Lung (tissue), 16 donors: Measurements from ENCODE around the gene KLK3. TPM values are rescaled to one million over a fixed set of nuclear protein-coding genes. Genes with fewer than 3 reads are reported as not detected.
"Not testable (repeated sequence)": the region's sequence is repeated elsewhere in the genome, so short reads cannot be mapped to it uniquely, and the experiment has no call there.

Source experiments
- ATAC-seq: fragments of 200-7000 bp; cut with Tn5 transposase; one replicate; pipeline ENCODE4 v1.9.1; 2020; ENCODE audit warnings: moderate number of reproducible peaks; ENCODE audit not compliant: insufficient read depth, low FRiP score
- DNase-seq, 3 donors: peaks; one replicate each; pipeline ENCODE4 v3.0.0-alpha.2; 2013 to 2017
- H3K27ac ChIP-seq, 2 donors: one replicate each; pipeline ENCODE4 v1.5.1; 2013; ENCODE audit warnings: mild to moderate bottlenecking in 2 of 2, moderate library complexity in 2 of 2, control low read depth in 1 of 2, inconsistent platforms in 1 of 2, low read depth in 1 of 2, low read length in 1 of 2
- H3K27me3 ChIP-seq, 3 donors: one replicate each; pipeline ENCODE4 v1.5.1; 2013; ENCODE audit warnings: low read length in 2 of 3; ENCODE audit not compliant: control insufficient read depth in 3 of 3, insufficient read depth in 3 of 3
- H3K36me3 ChIP-seq, 4 donors: one replicate each; pipeline ENCODE4 v1.5.1; 2013; ENCODE audit warnings: low read length in 4 of 4, mild to moderate bottlenecking in 1 of 4, moderate library complexity in 1 of 4; ENCODE audit not compliant: control insufficient read depth in 4 of 4, insufficient read depth in 4 of 4
- H3K4me1 ChIP-seq, 5 donors: one replicate each; pipeline ENCODE4 v1.5.1; 2013; ENCODE audit warnings: low read length in 5 of 5, mild to moderate bottlenecking in 2 of 5, moderate library complexity in 1 of 5; ENCODE audit not compliant: control insufficient read depth in 5 of 5, insufficient read depth in 5 of 5
- H3K4me3 ChIP-seq: one replicate; pipeline ENCODE4 v1.5.1; 2013; ENCODE audit warnings: mild to moderate bottlenecking, control low read depth, moderate library complexity
- H3K9ac ChIP-seq, 2 donors: one replicate each; pipeline ENCODE4 v1.5.1; 2013; ENCODE audit warnings: low read length in 2 of 2, control low read depth in 1 of 2; ENCODE audit not compliant: insufficient read depth in 1 of 2
- H3K9me3 ChIP-seq, 4 donors: one replicate each; pipeline ENCODE4 v1.5.1; 2013; ENCODE audit warnings: low read length in 3 of 4, mild to moderate bottlenecking in 1 of 4, moderate library complexity in 1 of 4; ENCODE audit not compliant: control insufficient read depth in 4 of 4, insufficient read depth in 3 of 4
- WGBS, 2 donors: extraction: QIAGEN DNeasy Blood & Tissue Kit; methylation state at CpG; one replicate each; pipeline ENCODE4 v1.1.7; 2013; 5-methylcytosine and 5-hydroxymethylcytosine counted together
- long read RNA-seq, 5 donors: transcript quantifications; one replicate each; lab custom pipeline, GENCODE V29; 2026
- polyA plus RNA-seq, 2 donors: library from polyadenylated mRNA; stranded (reverse); fragments of 200-250 nt; gene quantifications; one replicate each; pipeline ENCODE4 v1.2.1, GENCODE V29; 2013
- total RNA-seq, 2 donors: library from RNA; depleted of rRNA in 1 of 2; stranded (reverse); fragments of >200 nt in 1 of 2; gene quantifications; one replicate each; pipeline ENCODE4 v1.2.1, GENCODE V29; 2014 to 2021
- TF ChIP-seq, protein P1 (sequence below): IDR thresholded peaks from 2 replicates; pipeline ENCODE4 v1.5.1; 2012; ENCODE audit warnings: mild to moderate bottlenecking; ENCODE audit errors: control extremely low read depth, extremely low read depth
- donor health status: control.
- donor health status: control.
- donor health status: Bipolar disorder and iron deficiency.
- donor health status: healthy.
- donor health status: DM: yes; HTN: yes; CAD: no.

The KLK3 gene
- total RNA-seq, result not detected
- not detected for polyA plus RNA-seq
- long read RNA-seq, donor 1, result 0 reads
- long read RNA-seq, donor 2, result 0 reads
- long read RNA-seq, donor 3, result 0 reads
- long read RNA-seq, donor 4, result 0 reads
- long read RNA-seq, donor 5, result 0 reads

DNA sequence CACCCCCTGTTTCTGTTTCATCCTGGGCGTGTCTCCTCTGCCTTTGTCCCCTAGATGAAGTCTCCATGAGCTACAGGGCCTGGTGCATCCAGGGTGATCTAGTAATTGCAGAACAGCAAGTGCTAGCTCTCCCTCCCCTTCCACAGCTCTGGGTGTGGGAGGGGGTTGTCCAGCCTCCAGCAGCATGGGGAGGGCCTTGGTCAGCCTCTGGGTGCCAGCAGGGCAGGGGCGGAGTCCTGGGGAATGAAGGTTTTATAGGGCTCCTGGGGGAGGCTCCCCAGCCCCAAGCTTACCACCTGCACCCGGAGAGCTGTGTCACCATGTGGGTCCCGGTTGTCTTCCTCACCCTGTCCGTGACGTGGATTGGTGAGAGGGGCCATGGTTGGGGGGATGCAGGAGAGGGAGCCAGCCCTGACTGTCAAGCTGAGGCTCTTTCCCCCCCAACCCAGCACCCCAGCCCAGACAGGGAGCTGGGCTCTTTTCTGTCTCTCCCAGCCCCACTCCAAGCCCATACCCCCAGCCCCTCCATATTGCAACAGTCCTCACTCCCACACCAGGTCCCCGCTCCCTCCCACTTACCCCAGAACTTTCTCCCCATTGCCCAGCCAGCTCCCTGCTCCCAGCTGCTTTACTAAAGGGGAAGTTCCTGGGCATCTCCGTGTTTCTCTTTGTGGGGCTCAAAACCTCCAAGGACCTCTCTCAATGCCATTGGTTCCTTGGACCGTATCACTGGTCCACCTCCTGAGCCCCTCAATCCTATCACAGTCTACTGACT lies at the start of gene KLK3:
Gene KLK3 (plus strand): TSS at position 280 of the 775 bp plus-strand sequence. CDS start 41 bp downstream, at position 321.
- Histone ChIP-seq H3K4me1 (no peaks in the 10 kb centered on the region), H3K36me3 (no peaks in the 10 kb centered on the region), H3K27ac (no peak within 1 kb of the TSS), H3K27me3 (peaks cover 0 to 24% (median 2%) of the 10 kb centered on the region in 3 donors), H3K9ac (no peak within 1 kb of the TSS), H3K9me3 (peaks cover 0 to 2% (median 0%) of the 10 kb centered on the region in 4 donors), H3K4me3 (no peak within 1 kb of the TSS)
- TF ChIP-seq, protein P1, sequence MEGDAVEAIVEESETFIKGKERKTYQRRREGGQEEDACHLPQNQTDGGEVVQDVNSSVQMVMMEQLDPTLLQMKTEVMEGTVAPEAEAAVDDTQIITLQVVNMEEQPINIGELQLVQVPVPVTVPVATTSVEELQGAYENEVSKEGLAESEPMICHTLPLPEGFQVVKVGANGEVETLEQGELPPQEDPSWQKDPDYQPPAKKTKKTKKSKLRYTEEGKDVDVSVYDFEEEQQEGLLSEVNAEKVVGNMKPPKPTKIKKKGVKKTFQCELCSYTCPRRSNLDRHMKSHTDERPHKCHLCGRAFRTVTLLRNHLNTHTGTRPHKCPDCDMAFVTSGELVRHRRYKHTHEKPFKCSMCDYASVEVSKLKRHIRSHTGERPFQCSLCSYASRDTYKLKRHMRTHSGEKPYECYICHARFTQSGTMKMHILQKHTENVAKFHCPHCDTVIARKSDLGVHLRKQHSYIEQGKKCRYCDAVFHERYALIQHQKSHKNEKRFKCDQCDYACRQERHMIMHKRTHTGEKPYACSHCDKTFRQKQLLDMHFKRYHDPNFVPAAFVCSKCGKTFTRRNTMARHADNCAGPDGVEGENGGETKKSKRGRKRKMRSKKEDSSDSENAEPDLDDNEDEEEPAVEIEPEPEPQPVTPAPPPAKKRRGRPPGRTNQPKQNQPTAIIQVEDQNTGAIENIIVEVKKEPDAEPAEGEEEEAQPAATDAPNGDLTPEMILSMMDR, result no peak
- 55 to 61% methylated on average over 8 to 9 of the region's 9 CpGs for WGBS, 2 donors
- no peak for ATAC-seq
- no peak for DNase-seq

DNA sequence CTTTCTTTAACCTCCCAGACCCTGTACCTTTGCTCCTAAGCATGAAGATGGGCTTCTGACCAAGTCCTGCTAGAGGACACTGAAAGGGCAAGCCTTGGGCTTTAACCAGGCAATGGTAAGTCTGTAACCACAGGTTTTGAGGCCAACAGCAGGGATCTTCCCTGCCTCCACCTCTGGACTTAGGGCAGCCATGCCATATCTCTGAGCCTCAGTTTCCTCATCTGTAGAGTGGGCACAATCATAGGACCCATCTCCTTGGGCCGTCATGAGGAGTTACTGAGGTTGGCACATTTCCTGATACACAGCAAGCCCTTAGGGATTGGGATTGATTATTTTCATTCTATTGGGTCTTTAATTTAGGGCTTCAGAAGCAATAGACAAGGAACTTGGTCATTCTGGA lies 45.9 kb upstream of the KLK3 start:
- H3K9ac ChIP-seq, result no peak overlapping the region
- no peak for ATAC-seq
- TF ChIP-seq, protein P1, result no peak
- no peaks in the 10 kb centered on the region for H3K9me3 ChIP-seq
- no peak overlapping the region for H3K27ac ChIP-seq
- no peak for DNase-seq
- peaks cover 0 to 3% (median 0%) of the 10 kb centered on the region in 3 donors for H3K27me3 ChIP-seq
- H3K36me3 ChIP-seq, result no peaks in the 10 kb centered on the region
- H3K4me3 ChIP-seq, result no peak overlapping the region
- peaks cover 0 to 2% (median 0%) of the 10 kb centered on the region in 5 donors for H3K4me1 ChIP-seq
- 58 to 74% methylated on average over 1 of the region's 1 CpG for WGBS, 2 donors

DNA sequence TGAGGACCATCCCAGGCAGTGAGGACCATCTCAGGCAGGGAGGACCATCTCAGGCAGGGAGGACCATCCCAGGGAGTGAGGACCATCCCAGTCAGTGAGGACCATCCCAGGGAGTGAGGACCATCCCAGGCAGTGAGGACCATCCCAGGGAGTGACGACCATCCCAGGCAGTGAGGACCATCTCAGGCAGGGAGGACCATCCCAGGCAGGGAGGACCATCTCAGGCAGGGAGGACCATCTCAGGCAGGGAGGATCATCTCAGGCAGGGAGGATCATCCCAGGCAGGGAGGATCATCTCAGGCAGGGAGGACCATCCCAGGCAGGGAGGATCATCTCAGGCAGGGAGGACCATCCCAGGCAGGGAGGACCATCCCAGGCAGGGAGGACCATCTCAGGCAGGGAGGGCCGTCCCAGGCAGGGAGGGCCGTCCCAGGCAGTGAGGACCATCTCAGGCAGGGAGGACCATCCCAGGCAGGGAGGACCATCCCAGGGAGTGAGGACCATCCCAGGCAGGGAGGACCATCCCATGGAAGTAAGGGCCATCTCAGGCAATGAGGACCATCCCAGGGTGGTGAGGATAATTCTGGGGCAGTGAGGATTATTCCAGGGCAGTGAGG lies 43.0 kb upstream of the KLK3 start:
- not testable (repeated sequence) for H3K27ac ChIP-seq, ATAC-seq, H3K4me1 ChIP-seq, H3K36me3 ChIP-seq, H3K9me3 ChIP-seq, H3K4me3 ChIP-seq, H3K9ac ChIP-seq, DNase-seq
- WGBS, 2 donors, result 78 to 79% methylated on average over 3 of the region's 3 CpGs
- H3K27me3 ChIP-seq, result peaks cover 0 to 13% (median 10%) of the 10 kb centered on the region in 3 donors

DNA sequence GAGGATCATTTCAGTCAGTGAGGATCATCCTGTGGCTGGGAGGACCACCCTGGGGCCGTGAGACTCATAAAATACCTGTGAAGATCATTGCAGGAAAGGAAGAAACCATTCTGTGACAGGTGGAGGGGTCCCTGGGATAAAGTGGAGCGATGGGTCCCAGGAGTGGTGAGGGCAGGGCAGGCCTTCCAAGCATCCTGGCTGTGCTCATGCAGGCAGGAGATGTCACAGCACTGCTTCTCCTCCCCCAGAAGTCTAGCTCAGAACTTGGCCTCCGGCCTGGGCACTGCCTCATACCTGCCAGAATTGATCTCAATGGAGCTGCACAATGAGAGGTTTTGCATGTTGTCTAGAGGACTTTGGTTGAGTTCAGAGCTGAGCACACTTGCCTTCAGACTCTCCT lies 42.2 kb upstream of the KLK3 start:
- no peak overlapping the region for H3K9ac ChIP-seq
- ATAC-seq, result no peak
- H3K9me3 ChIP-seq, result peaks cover 0 to 3% (median 0%) of the 10 kb centered on the region in 4 donors
- H3K27me3 ChIP-seq, result peaks cover 0 to 19% (median 12%) of the 10 kb centered on the region in 3 donors
- WGBS, 2 donors, result 64 to 81% methylated on average over 3 of the region's 3 CpGs
- DNase-seq, result no peak
- no peaks in the 10 kb centered on the region for H3K36me3 ChIP-seq
- TF ChIP-seq, protein P1, result no peak
- H3K4me3 ChIP-seq, result no peak overlapping the region
- no peaks in the 10 kb centered on the region for H3K4me1 ChIP-seq
- no peak overlapping the region for H3K27ac ChIP-seq
